ENCODE data around the gene SSPN. TPM values are rescaled to one million over a fixed set of nuclear protein-coding genes. Genes with fewer than 3 reads are reported as not detected.

SSPN gene
- total RNA-seq, 3 donors from 2014 or later (not counting 1 experiment from before 2014, with no cell fraction given), result 0.95 TPM; not detected in 2

DNA sequence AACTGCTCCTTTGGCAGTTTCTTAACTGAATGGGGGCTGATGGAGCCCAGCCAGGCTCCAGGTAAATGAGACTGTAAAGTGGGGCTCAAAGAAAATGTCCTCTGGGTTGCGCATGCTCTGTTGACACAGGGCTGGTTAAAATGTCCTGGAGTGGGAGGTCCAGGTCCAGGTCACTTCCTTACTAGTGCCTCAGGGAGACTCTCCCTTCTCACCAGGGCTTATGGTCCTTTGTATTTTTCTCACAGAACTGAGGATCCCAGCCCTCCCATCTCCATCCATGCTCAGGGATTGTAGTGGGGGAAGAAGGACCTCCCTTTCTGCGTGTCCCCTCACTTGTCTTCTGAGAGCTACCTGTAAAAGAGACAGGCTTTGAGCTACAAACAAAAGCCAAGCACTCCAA is 77.5 kb downstream of the SSPN start:
- WGBS (ENCODE audit: insufficient coverage), result 90% methylated on average over 2 of the region's 2 CpGs
- Histone ChIP-seq H3K4me3 (ENCODE audit: low read length) (no peak overlapping the region), H3K27me3 (ENCODE audit: control insufficient read depth, insufficient read depth, low read length) (no peaks in the 10 kb centered on the region), H3K9me3 (ENCODE audit: control insufficient read depth, insufficient read depth, low read length) (no peaks in the 10 kb centered on the region), H3K36me3 (ENCODE audit: control insufficient read depth, insufficient read depth, low read length) (no peaks in the 10 kb centered on the region), H3K4me1 (ENCODE audit: control insufficient read depth, insufficient read depth, low read length) (peaks cover 10% of the 10 kb centered on the region), H3K27ac (ENCODE audit: low read length) (no peak overlapping the region)
- Mint-ChIP-seq H3K27ac (no peak overlapping the region), H3K9me3 (no peaks in the 10 kb centered on the region), H3K4me1 (peaks cover 0 to 6% of the 10 kb centered on the region in 2 donors), H3K36me3 (no peaks in the 10 kb centered on the region), H3K27me3 (ENCODE audit: low read depth in 2 of 2) (peaks cover 0 to 6% of the 10 kb centered on the region in 2 donors), H3K4me3 (no peak overlapping the region)
- no peak for DNase-seq
- intact Hi-C loops (cut with micrococcal nuclease), result no loop called here
- no peak for ATAC-seq
- no peak for TF ChIP-seq CTCF (IDR thresholded peaks at IDR 0.05)

GRCh38 chr12:26273811-26274210 is 78.4 kb downstream of the SSPN start:
- intact Hi-C loops (cut with micrococcal nuclease), result no loop called here
- Histone ChIP-seq H3K36me3 (ENCODE audit: control insufficient read depth, insufficient read depth, low read length) (no peaks in the 10 kb centered on the region), H3K4me1 (ENCODE audit: control insufficient read depth, insufficient read depth, low read length) (peaks cover 16% of the 10 kb centered on the region), H3K4me3 (ENCODE audit: low read length) (no peak overlapping the region), H3K27ac (ENCODE audit: low read length) (no peak overlapping the region), H3K27me3 (ENCODE audit: control insufficient read depth, insufficient read depth, low read length) (no peaks in the 10 kb centered on the region), H3K9me3 (ENCODE audit: control insufficient read depth, insufficient read depth, low read length) (no peaks in the 10 kb centered on the region)
- H3K27ac Mint-ChIP-seq, result no peak overlapping the region
- no peak for ATAC-seq
- peaks cover 0 to 6% of the 10 kb centered on the region in 2 donors for H3K27me3 Mint-ChIP-seq (ENCODE audit: low read depth in 2 of 2)
- H3K4me3 Mint-ChIP-seq, result no peak overlapping the region
- H3K36me3 Mint-ChIP-seq, result no peaks in the 10 kb centered on the region
- no peak for DNase-seq
- WGBS (ENCODE audit: insufficient coverage), result 68% methylated on average over 6 of the region's 6 CpGs
- peaks cover 0 to 6% of the 10 kb centered on the region in 2 donors for H3K4me1 Mint-ChIP-seq
- no peaks in the 10 kb centered on the region for H3K9me3 Mint-ChIP-seq
- no peak for TF ChIP-seq CTCF (IDR thresholded peaks at IDR 0.05)

DNA sequence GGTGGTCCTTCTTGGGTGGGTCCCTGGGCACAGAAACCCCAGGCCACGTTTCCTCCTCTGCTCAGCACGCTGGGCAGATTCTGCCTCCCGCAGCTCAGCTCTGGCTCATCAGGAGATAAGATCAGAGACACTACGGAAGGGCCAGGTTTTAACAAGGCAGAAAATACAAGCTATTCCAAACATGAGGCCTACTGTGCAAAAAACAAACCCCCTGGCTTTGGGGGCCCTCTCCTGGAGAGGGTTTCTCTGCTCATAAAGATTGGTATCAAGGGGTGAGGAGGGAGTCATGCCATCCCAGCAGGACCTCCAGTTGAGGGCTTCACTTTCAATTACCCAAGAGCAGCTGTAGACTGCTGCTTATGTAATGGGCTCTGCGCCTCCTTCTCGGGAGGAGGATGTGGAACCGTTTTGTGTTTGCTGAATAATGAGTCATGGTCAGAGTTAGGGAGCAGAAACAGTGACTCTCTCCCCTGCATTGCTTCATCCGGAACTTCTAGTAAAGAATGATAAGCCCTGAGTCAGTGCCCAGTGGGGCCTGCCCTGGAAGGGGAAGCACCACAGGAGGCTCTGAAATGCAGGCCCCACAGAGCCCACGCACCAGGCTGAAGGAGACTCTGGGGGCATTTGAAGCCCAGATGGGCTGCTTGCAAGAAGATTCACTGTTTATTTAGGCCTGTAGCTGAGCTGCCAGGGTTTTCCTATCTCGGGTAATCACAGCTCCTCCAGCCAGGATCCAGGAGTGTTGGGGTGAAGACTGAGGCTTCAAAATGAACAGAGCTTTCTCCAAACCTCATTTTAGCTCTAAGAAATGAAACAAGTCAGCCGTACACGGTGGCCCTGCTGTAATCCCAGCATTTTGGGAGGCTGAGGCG is 79.3 kb downstream of the SSPN start:
- no peak overlapping the region for H3K4me3 Mint-ChIP-seq
- DNase-seq, result peak in 1 of 2 donors; percentile 21

More for the DNA sequence above, 79.3 kb downstream of the SSPN start:
- Histone ChIP-seq H3K36me3 (ENCODE audit: control insufficient read depth, insufficient read depth, low read length) (no peaks in the 10 kb centered on the region), H3K4me1 (ENCODE audit: control insufficient read depth, insufficient read depth, low read length) (peaks cover 16% of the 10 kb centered on the region), H3K27ac (ENCODE audit: low read length) (no peak overlapping the region), H3K4me3 (ENCODE audit: low read length) (no peak overlapping the region), H3K9me3 (ENCODE audit: control insufficient read depth, insufficient read depth, low read length) (no peaks in the 10 kb centered on the region), H3K27me3 (ENCODE audit: control insufficient read depth, insufficient read depth, low read length) (no peaks in the 10 kb centered on the region)
- Mint-ChIP-seq H3K36me3 (no peaks in the 10 kb centered on the region), H3K4me1 (peaks cover 0 to 6% of the 10 kb centered on the region in 2 donors), H3K9me3 (no peaks in the 10 kb centered on the region), H3K27me3 (ENCODE audit: low read depth in 2 of 2) (peaks cover 5 to 6% of the 10 kb centered on the region in 2 donors), H3K27ac (peak overlapping the region in 1 of 2 donors; percentile 22)
- peak; percentile 52 to 93 (median 77) for ATAC-seq
- whole genome bisulfite sequencing (ENCODE audit: insufficient coverage), result 46% methylated on average over 13 of the region's 13 CpGs
- TF ChIP-seq CTCF (IDR thresholded peaks at IDR 0.05), result no peak
- intact Hi-C loops (cut with micrococcal nuclease), result no loop called here
